ENCODE measurements around the gene IGF1R.

- TF ChIP-seq CBX5 (IDR thresholded peaks at IDR 0.05; ENCODE audit: low read depth, low read length) (no peak), EZH2 (IDR thresholded peaks at IDR 0.05; ENCODE audit: low read depth, low read length, severe bottlenecking) (no peak), POLR2A (IDR thresholded peaks at IDR 0.05; ENCODE audit: control extremely low read depth in 1 of 2, low read depth in 2 of 2, low read length in 2 of 2) (no peak), SRF (IDR thresholded peaks at IDR 0.05; ENCODE audit: low read depth, low read length) (no peak)
- TF ChIP-seq, protein P1, sequence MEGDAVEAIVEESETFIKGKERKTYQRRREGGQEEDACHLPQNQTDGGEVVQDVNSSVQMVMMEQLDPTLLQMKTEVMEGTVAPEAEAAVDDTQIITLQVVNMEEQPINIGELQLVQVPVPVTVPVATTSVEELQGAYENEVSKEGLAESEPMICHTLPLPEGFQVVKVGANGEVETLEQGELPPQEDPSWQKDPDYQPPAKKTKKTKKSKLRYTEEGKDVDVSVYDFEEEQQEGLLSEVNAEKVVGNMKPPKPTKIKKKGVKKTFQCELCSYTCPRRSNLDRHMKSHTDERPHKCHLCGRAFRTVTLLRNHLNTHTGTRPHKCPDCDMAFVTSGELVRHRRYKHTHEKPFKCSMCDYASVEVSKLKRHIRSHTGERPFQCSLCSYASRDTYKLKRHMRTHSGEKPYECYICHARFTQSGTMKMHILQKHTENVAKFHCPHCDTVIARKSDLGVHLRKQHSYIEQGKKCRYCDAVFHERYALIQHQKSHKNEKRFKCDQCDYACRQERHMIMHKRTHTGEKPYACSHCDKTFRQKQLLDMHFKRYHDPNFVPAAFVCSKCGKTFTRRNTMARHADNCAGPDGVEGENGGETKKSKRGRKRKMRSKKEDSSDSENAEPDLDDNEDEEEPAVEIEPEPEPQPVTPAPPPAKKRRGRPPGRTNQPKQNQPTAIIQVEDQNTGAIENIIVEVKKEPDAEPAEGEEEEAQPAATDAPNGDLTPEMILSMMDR (IDR thresholded peaks at IDR 0.05; ENCODE audit: control extremely low read depth in 1 of 3, insufficient read depth in 1 of 3, low read depth in 1 of 3, low read length in 3 of 3) = no peak
Measured at GRCh38 chr15:98878172-98878571, 229.8 kb downstream of the IGF1R start.
